Skeletal muscle satellite cell (primary cell): ENCODE data around the gene ULBP1. TPM values are rescaled to one million over a fixed set of nuclear protein-coding genes. Genes with fewer than 3 reads are reported as not detected.
"Not testable (repeated sequence)": the region's sequence is repeated elsewhere in the genome, so short reads cannot be mapped to it uniquely, and the experiment has no call there.

Source experiments
- H3K27me3 ChIP-seq: 2 replicates; pipeline ENCODE4 v1.7.0; 2013; ENCODE audit warnings: low read length; ENCODE audit not compliant: control insufficient read depth, insufficient read depth
- H3K36me3 ChIP-seq: 2 replicates; pipeline ENCODE4 v1.7.0; 2013; ENCODE audit warnings: mild to moderate bottlenecking, control low read depth, low read length; ENCODE audit not compliant: insufficient read depth
- H3K4me1 ChIP-seq: 2 replicates; pipeline ENCODE4 v1.7.0; 2013; ENCODE audit warnings: low read length; ENCODE audit not compliant: control insufficient read depth, insufficient read depth
- H3K4me2 ChIP-seq: 2 replicates; pipeline ENCODE4 v1.7.0; 2013; ENCODE audit warnings: mild to moderate bottlenecking, low read length
- H3K4me3 ChIP-seq: 2 replicates; pipeline ENCODE4 v1.7.0; 2013; ENCODE audit warnings: low read length
- H3K9ac ChIP-seq: 2 replicates; pipeline ENCODE4 v1.7.0; 2013; ENCODE audit warnings: mild to moderate bottlenecking, low read depth, low read length, moderate library complexity
- H3K9me3 ChIP-seq: replicated peaks from 2 replicates; pipeline ENCODE4 v1.7.0; 2013; ENCODE audit warnings: mild to moderate bottlenecking, control low read depth, low read length
- total RNA-seq: library from RNA; depleted of rRNA; stranded (reverse); fragments of >200 nt; gene quantifications from 2 replicates; pipeline ENCODE4 v1.2.3, GENCODE V29; 2012; rRNA removed

Gene ULBP1, protein sequence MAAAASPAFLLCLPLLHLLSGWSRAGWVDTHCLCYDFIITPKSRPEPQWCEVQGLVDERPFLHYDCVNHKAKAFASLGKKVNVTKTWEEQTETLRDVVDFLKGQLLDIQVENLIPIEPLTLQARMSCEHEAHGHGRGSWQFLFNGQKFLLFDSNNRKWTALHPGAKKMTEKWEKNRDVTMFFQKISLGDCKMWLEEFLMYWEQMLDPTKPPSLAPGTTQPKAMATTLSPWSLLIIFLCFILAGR
- 0.66 and 1.3 TPM in 2 replicates for total RNA-seq

DNA sequence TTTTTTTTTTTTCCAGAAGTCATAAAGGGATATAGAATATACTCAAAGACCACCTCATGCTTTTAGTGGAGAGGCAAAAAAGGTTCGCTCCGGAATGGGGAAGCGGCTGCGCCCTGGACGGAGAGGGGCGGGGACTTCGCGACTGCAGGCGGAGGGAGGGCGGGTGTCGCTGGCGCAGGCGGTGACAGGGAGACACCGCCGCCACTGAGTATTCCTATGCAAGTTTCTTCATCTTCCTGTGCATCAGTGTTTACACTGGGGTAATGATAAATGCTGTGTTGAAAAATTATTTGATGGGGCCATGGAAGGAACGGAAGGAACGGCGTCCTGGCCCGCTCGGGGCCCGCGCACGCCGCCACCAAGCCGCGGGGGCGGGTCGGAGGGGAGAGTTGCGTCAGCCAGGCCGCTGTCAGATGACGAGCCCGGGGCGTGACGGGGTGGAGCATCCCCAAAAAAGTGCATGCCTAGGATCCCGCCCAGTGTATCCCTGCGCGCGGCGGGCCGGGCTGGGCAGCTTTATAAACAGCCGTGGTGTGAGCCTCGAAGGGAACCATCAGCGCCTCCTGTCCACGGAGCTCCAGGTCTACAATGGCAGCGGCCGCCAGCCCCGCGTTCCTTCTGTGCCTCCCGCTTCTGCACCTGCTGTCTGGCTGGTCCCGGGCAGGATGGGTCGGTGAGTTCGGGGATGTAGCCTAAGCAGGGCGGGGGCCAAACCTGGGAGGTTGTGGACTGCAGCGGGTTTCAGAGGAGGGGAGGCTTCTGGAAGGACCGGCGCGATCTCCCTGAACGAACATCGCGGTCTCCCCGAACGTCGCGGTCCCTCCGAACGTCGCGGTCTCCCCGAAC, at the start of gene ULBP1:
Gene ULBP1 (plus strand): TSS at position 482 of the 846 bp plus-strand sequence. CDS start 107 bp downstream, at position 589.
- Histone ChIP-seq H3K9me3 (no peaks in the 10 kb centered on the region), H3K9ac (peak within 1 kb of the TSS; percentile 87), H3K4me2 (peak within 1 kb of the TSS; percentile 99), H3K4me3 (peak within 1 kb of the TSS; percentile 85), H3K27me3 (peaks cover 34% of the 10 kb centered on the region), H3K4me1 (peaks cover 25% of the 10 kb centered on the region), H3K36me3 (no peaks in the 10 kb centered on the region)

DNA sequence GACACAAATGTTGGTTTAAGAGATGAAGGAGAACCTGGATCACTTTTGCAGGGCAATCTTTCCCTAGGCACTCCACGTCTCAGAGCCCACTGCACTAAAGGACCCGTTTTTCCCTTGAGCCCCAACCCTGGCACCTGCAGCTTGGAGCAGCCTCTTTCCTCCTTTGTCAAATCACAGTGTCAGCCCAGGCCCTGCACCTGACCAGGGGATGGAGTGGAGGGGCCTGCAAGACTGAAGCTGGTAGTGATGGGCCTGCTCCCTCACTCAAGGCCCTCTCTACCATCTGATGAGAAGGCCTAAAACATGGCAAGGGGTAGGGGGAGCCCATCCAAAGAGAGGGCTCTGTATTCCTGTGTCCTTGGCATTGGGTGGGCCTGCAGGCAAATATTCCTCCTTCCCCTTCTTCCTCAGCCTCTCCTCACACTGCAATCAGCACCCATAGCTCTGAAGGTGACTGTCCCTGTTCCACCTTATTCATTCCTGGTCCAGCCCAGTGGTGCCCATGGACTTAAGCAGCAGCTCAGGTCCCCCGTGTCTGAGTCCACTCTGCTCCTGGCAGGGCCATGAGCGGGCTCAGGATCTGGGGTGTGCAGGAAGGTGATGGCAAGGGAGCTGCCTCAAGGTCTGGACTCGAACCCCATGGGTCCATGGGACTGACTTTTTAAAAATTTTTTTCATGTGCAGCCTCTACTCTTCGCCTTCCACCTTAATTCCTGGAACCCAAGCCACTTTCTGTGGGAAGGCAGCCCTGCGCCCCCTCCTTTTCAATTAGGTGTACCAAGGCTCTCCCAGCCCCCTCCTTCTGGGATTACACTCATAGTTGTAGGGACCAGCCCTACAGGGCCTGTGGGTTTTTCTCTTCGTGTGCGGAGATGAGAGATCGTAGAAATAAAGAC, 47.5 kb upstream of the ULBP1 start:
- no peaks in the 10 kb centered on the region for H3K36me3 ChIP-seq
- H3K4me2 ChIP-seq, result no peak overlapping the region
- H3K9ac ChIP-seq, result no peak overlapping the region
- H3K4me1 ChIP-seq, result no peaks in the 10 kb centered on the region
- no peaks in the 10 kb centered on the region for H3K9me3 ChIP-seq
- peaks cover 13% of the 10 kb centered on the region for H3K27me3 ChIP-seq
- no peak overlapping the region for H3K4me3 ChIP-seq

DNA sequence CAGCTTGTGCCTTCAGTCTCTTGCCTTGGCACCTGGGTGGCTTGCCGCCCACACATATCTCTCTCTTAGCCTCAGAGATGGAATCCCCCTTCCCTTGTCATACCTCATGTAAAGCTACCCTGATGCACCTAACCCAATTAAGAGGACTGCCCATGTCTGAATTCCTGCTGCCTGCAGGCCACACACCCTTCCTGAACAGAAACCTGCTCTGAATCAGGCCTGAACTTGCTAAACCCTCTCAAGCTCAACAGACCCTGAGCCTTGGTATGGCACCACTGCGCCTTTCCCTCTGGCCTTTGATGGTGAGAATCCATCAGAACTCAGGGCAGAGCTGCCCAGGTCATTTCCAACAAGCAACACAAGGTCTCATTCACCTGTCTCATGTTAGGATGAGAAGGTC, 46.1 kb upstream of the ULBP1 start:
- peaks cover 2% of the 10 kb centered on the region for H3K4me1 ChIP-seq
- no peaks in the 10 kb centered on the region for H3K36me3 ChIP-seq
- no peak overlapping the region for H3K4me3 ChIP-seq
- no peaks in the 10 kb centered on the region for H3K9me3 ChIP-seq
- no peak overlapping the region for H3K9ac ChIP-seq
- H3K27me3 ChIP-seq, result peaks cover 15% of the 10 kb centered on the region
- no peak overlapping the region for H3K4me2 ChIP-seq

DNA sequence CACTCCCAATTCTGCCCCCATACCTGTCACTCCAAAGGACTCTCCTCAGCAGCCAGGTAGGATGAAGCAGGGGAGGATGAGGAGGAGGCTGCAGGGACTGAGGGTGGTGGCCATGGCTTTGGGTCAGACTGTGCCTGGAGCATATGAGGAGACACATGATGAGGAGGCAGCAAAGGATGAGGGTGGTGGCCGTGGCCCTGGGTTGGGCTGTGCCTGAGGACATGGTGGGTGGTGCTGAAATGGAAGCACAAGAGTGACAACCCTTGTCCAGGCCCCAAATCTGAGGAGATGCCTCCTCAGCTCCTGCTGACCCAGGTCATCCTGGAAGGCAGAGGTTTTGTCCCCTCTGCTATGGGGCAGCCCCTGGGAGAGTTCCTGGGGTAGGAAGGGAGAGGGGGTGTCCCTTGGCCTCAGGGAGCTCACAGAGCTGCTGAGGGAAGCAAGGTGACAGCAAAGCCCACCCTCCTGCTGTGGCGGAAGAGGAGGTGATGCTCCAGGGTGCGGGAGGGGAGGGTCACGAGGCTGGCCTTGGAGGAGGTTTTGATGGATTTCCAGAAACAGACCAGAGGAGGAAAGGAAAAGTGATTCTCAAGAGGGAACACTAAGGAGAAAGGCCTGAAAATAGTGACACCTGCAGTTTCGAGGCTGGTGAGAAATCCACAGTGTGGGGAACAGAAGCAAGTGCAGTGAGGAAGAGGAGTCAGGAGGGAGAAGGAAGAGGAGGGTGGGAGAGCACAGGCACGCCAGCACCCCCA, 45.4 kb upstream of the ULBP1 start:
- Histone ChIP-seq H3K27me3 (peaks cover 15% of the 10 kb centered on the region), H3K4me1 (peaks cover 4% of the 10 kb centered on the region), H3K9me3 (no peaks in the 10 kb centered on the region), H3K9ac (no peak overlapping the region), H3K4me3 (no peak overlapping the region), H3K4me2 (no peak overlapping the region), H3K36me3 (no peaks in the 10 kb centered on the region)

DNA sequence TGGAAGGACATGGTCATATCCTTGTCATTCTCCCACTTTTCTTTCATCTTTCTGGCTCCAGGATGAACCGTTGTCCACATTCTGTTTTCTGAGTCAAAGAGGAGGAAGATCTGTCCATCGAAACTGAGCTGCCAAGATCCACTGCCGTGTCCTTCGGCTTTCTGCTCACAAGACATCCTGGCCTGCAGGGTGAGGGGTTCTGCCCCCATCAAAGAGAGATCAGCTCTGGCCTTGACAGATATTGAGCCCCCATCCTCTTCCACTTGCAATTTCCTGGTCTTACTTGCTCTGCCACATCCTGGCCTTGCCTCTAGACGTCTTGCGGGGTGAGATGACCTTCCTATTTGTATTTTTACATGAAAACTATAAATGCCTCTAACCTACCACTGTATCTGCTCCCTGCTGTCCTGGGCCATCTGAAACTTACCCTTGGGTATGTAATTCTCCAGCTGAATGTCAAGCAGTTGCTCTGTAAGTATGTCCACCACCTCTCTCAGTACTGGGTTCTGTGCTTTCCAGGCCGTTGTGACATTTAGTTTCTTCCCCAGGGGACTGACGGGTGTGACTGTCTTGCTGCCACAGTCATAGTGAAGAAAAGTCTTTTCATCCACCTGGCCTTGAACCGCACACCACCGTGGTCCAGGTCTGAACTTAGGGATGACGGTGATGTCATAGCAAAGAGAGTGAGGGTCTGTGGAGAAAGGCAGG, 44.5 kb upstream of the ULBP1 start:
- not testable (repeated sequence) for H3K9me3 ChIP-seq, H3K9ac ChIP-seq, H3K36me3 ChIP-seq, H3K4me3 ChIP-seq, H3K4me2 ChIP-seq, H3K4me1 ChIP-seq
- peaks cover 15% of the 10 kb centered on the region for H3K27me3 ChIP-seq

DNA sequence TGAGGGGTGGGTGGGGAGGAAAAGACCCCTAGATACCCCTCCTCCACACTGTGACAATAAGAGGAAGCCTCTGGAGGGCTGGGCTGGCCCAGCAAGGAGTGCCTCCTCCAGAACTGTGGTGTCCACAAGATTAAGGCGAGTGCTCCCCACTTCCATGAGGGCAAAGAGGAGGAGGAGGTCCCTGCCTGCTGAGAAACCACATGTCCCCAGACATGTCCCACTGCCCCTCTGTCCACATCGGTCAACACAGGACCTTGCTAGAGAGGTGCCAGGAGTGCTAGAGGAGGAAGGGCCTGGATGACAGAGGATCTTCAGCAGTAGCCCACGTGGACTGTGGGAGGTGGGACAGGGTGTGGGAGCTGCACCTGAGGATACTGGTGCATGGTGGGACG, 43.9 kb upstream of the ULBP1 start:
- Histone ChIP-seq H3K27me3 (peaks cover 15% of the 10 kb centered on the region), H3K9me3 (no peaks in the 10 kb centered on the region)

DNA sequence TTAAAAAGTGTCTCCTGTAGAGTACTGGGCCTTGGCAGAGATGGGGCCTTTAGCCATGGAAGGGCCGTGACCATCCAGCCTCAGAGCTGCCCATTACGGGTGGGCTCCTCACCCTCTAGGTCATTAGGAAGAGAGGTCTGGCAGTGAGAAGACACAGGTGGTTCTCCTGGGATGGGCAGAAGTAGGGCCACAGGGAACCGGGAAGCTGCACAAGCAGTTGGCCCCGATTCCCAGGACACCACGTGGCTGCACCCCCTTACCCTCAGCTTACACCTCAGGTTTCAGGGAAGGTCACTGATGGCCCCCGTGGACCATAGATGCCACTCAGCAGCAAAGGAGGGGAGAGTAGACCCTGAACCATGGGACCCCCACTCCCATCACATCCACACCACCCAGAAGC, 42.4 kb upstream of the ULBP1 start:
- H3K27me3 ChIP-seq, result peaks cover 15% of the 10 kb centered on the region
- no peaks in the 10 kb centered on the region for H3K36me3 ChIP-seq
- peaks cover 16% of the 10 kb centered on the region for H3K4me1 ChIP-seq
- H3K9me3 ChIP-seq, result no peaks in the 10 kb centered on the region
- no peak overlapping the region for H3K4me3 ChIP-seq
- H3K4me2 ChIP-seq, result no peak overlapping the region
- H3K9ac ChIP-seq, result no peak overlapping the region

More for the DNA sequence above, 43.9 kb upstream of the ULBP1 start:
- peaks cover 6% of the 10 kb centered on the region for H3K4me1 ChIP-seq
- no peaks in the 10 kb centered on the region for H3K36me3 ChIP-seq
- H3K4me3 ChIP-seq, result no peak overlapping the region
- H3K4me2 ChIP-seq, result no peak overlapping the region
- H3K9ac ChIP-seq, result no peak overlapping the region

DNA sequence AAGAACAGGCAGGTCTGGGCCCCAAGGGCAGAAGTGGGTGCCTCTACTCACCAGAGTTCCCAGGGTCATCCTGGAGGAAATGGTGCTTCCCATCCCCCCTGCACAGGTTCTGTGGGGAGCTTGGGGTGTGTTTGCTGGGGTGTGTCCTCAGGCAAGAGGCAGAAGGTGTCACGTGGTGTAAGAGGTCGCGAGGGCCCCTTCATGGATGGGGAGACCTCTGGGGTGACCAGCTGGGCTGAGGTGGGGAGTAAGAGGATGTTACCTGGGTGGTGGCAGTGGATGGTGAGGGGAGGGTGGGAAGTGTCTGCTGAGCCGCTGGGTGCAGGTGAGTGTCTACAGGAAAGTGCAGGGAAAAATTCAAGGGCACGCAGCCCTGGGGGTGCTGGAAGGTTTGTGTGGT, 41.7 kb upstream of the ULBP1 start:
- not testable (repeated sequence) for H3K9me3 ChIP-seq, H3K4me3 ChIP-seq, H3K9ac ChIP-seq, H3K36me3 ChIP-seq
- Histone ChIP-seq H3K4me2 (peak overlapping the region; percentile 99), H3K4me1 (peaks cover 16% of the 10 kb centered on the region), H3K27me3 (peaks cover 15% of the 10 kb centered on the region)

DNA sequence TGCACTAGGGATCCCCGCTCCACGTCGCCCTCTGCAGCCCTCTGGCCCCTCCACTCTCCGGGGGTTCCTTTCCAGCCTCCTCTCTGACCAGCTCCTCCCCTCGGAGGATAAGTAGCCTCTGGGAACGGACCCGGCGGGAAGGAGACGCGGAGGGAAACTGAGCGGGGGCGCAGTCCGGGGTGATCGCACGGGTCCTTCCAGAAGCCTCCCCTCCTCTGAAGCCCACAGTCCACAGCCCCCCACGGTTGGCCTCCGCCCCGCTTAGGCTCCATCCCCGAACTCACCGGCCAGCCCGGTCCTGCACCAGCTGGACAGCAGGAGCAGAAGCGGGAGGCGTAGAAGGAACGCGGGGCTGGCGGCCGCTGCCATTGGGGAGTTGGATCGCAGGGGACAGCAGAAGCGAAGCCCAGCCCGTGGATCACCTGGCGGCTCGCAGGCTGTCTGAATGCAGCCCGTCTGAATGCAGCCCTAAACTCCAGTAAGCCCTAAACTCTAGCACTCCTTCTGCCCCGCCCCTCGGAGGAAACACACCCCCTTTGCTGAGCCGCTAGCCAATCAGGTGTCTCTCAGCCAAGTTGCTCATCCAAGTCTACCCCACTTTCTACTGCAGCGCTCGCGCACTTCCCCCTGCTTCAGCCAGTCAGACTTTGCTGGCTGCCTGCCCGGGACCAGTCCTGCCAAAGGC, 41.0 kb upstream of the ULBP1 start, which contains the start of gene RAET1G:
Gene RAET1G (minus strand): TSS at position 480 of the 685 bp plus-strand sequence. CDS start 111 bp downstream, at position 369.
- no peaks in the 10 kb centered on the region for H3K9me3 ChIP-seq
- peaks cover 16% of the 10 kb centered on the region for H3K4me1 ChIP-seq
- peak within 1 kb of the TSS; percentile 80 for H3K4me3 ChIP-seq
- peak within 1 kb of the TSS; percentile 99 for H3K4me2 ChIP-seq
- peaks cover 15% of the 10 kb centered on the region for H3K27me3 ChIP-seq
- H3K36me3 ChIP-seq, result no peaks in the 10 kb centered on the region
- H3K9ac ChIP-seq, result peak within 1 kb of the TSS; percentile 51
